K562 (cell line): ENCODE measurements around the gene TM7SF2. TPM values are rescaled to one million over a fixed set of nuclear protein-coding genes. Genes with fewer than 3 reads are reported as not detected.

Source experiments
- DPF2 ChIP-seq: fragments of 450-650 bp; IDR thresholded peaks from 2 replicates; pipeline ENCODE4 v1.6.1; 2016
- HDAC6 ChIP-seq: IDR thresholded peaks from 2 replicates; pipeline ENCODE4 v1.6.1; 2012; ENCODE audit warnings: low read depth, mild to moderate bottlenecking, control low read depth, inconsistent platforms, low read length, moderate library complexity
- NUFIP1 ChIP-seq: fragments of 450-650 bp; IDR thresholded peaks from 2 replicates; pipeline ENCODE4 v1.6.1; 2018; ENCODE audit not compliant: partially characterized antibody
- RBBP5 ChIP-seq: fragments of 200-600 bp; sonication (generic); IDR thresholded peaks from 2 replicates; pipeline ENCODE4 v1.6.1; 2012; ENCODE audit warnings: borderline replicate concordance, mild to moderate bottlenecking, low read length, control low read depth, inconsistent platforms; ENCODE audit not compliant: insufficient read depth, poor library complexity, severe bottlenecking
- TBL1XR1 ChIP-seq, 2 experiments: IDR thresholded peaks; 2 replicates each; pipeline ENCODE4 v1.6.1; 2012; ENCODE audit warnings: improper control_type of control experiment in 2 of 2, low read length in 2 of 2, mild to moderate bottlenecking in 1 of 2
- TCF3 ChIP-seq: sonication (generic); formaldehyde crosslinking; IDR thresholded peaks from 2 replicates; pipeline ENCODE4 v1.4.0; 2020; ENCODE audit warnings: mild to moderate bottlenecking, missing genetic modification reagents
- ZNF134 ChIP-seq: fragments of 250-450 bp; sonication (Bioruptor Pico); conservative IDR thresholded peaks from 2 replicates; pipeline ENCODE4 v1.4.0; 2020
- ZNF232 ChIP-seq: sonication (generic); formaldehyde crosslinking; IDR thresholded peaks from 2 replicates; pipeline ENCODE4 v1.8.0; 2022; ENCODE audit warnings: mild to moderate bottlenecking, missing genetic modification reagents
- ZNF75A ChIP-seq: fragments of 450-650 bp; formaldehyde crosslinking; IDR thresholded peaks from 2 replicates; pipeline ENCODE4 v1.4.0; 2020; ENCODE audit warnings: mild to moderate bottlenecking
- polyA plus RNA-seq, 8 experiments: library from polyadenylated mRNA; depleted of rRNA in 4 of 8; stranded (reverse) in 5 of 8; unstranded in 3 of 8; fragments of >200 nt; fragmentation: Nextera tagmentation in 2 of 8; fragmentation: Illumina TruSeq in 1 of 8; extraction: Ambion mirVana in 2 of 8; extraction: Trizol in 1 of 8; gene quantifications; 2 replicates each; pipeline versions ENCODE4 v1.2.1 to v1.2.3, GENCODE V29; 2011 to 2014; ENCODE audit warnings: inconsistent platforms in 1 of 8, missing spikeins in 1 of 8
- total RNA-seq, 7 experiments: library from RNA; depleted of rRNA in 6 of 7; stranded (reverse); fragments of >200 nt in 6 of 7; fragmentation: Illumina TruSeq in 2 of 7; extraction: Trizol in 2 of 7; gene quantifications; 2 replicates each; pipeline versions ENCODE4 v1.2.1 to v1.2.3, GENCODE V29; 2011 to 2021; ENCODE audit warnings: low replicate concordance in 1 of 7
- TF ChIP-seq, protein P1 (sequence below): sonication (generic); formaldehyde crosslinking; IDR thresholded peaks from 2 replicates; pipeline ENCODE4 v1.8.0; 2022; ENCODE audit warnings: missing genetic modification reagents, mild to moderate bottlenecking, borderline replicate concordance
- TF ChIP-seq, protein P2 (sequence below): sonication (generic); formaldehyde crosslinking; IDR thresholded peaks from 2 replicates; pipeline ENCODE4 v1.8.0; 2022; ENCODE audit warnings: mild to moderate bottlenecking, missing genetic modification reagents, borderline replicate concordance

TM7SF2 gene
- total and polyA plus RNA-seq, 9 of the 15 experiments (the other 6 are each of a cell fraction or from before 2014, with no cell fraction given) = 1.2 to 22.0 (median 14.3) TPM

- no peak for TF ChIP-seq ZNF232 (CRISPR knock-in tag)
- peak; percentile 32; the same call in 1 of the 2 replicates for TF ChIP-seq TCF3 (CRISPR knock-in tag)
- TF ChIP-seq, protein P1, sequence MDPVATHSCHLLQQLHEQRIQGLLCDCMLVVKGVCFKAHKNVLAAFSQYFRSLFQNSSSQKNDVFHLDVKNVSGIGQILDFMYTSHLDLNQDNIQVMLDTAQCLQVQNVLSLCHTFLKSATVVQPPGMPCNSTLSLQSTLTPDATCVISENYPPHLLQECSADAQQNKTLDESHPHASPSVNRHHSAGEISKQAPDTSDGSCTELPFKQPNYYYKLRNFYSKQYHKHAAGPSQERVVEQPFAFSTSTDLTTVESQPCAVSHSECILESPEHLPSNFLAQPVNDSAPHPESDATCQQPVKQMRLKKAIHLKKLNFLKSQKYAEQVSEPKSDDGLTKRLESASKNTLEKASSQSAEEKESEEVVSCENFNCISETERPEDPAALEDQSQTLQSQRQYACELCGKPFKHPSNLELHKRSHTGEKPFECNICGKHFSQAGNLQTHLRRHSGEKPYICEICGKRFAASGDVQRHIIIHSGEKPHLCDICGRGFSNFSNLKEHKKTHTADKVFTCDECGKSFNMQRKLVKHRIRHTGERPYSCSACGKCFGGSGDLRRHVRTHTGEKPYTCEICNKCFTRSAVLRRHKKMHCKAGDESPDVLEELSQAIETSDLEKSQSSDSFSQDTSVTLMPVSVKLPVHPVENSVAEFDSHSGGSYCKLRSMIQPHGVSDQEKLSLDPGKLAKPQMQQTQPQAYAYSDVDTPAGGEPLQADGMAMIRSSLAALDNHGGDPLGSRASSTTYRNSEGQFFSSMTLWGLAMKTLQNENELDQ (CRISPR knock-in tag) = no peak
- peak; percentile 84 for TF ChIP-seq RBBP5
- TF ChIP-seq, protein P2, sequence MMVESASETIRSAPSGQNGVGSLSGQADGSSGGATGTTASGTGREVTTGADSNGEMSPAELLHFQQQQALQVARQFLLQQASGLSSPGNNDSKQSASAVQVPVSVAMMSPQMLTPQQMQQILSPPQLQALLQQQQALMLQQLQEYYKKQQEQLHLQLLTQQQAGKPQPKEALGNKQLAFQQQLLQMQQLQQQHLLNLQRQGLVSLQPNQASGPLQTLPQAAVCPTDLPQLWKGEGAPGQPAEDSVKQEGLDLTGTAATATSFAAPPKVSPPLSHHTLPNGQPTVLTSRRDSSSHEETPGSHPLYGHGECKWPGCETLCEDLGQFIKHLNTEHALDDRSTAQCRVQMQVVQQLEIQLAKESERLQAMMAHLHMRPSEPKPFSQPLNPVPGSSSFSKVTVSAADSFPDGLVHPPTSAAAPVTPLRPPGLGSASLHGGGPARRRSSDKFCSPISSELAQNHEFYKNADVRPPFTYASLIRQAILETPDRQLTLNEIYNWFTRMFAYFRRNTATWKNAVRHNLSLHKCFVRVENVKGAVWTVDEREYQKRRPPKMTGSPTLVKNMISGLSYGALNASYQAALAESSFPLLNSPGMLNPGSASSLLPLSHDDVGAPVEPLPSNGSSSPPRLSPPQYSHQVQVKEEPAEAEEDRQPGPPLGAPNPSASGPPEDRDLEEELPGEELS = no peak
- TF ChIP-seq NUFIP1 = no peak
- no peak for TF ChIP-seq HDAC6
- TF ChIP-seq ZNF134 (CRISPR knock-in tag) = no peak
- TF ChIP-seq TBL1XR1 (IDR thresholded peaks at IDR 0.05; ENCODE audit: low read length in 2 of 2) = peak in 1 of 2 experiments; percentile 79; a peak in 2 of 4 replicates
- no peak for TF ChIP-seq ZNF75A
- no peak for TF ChIP-seq DPF2
Measured at GRCh38 chr11:65083834-65084597, 27.7 kb upstream of the TM7SF2 start, which contains the start of the genes CDCA5 and ZFPL1 (continued).
